Smooth muscle cell (in vitro differentiated cells): ENCODE measurements around the gene CALM3. TPM values are rescaled to one million over a fixed set of nuclear protein-coding genes. Genes with fewer than 3 reads are reported as not detected.

Experiments
- DNase-seq: peaks from one replicate; lab custom pipeline; 2025; ENCODE audit not compliant: unreplicated experiment; lab: John Stamatoyannopoulos, UW
- H2AFZ ChIP-seq: fragments of 200-600 bp; sonication (generic); 2 replicates; pipeline ENCODE4 v1.6.0; 2016; ENCODE audit warnings: antibody characterized with exemption, low read depth, mild to moderate bottlenecking
- H3F3A ChIP-seq: fragments of 200-600 bp; sonication (generic); 2 replicates; pipeline ENCODE4 v1.6.0; 2017; ENCODE audit warnings: antibody characterized with exemption, low read depth
- H3K27ac ChIP-seq: fragments of 200-600 bp; sonication (generic); 2 replicates; pipeline ENCODE4 v1.5.1; 2016; ENCODE audit warnings: low read depth, mild to moderate bottlenecking
- H3K27me3 ChIP-seq: fragments of 200-600 bp; sonication (generic); 2 replicates; pipeline ENCODE4 v1.6.1; 2016; ENCODE audit warnings: low read depth, mild to moderate bottlenecking
- H3K36me3 ChIP-seq: fragments of 200-600 bp; sonication (generic); 2 replicates; pipeline ENCODE4 v1.5.1; 2016; ENCODE audit warnings: low read depth
- H3K4me1 ChIP-seq: fragments of 200-600 bp; sonication (generic); 2 replicates; pipeline ENCODE4 v1.5.1; 2016; ENCODE audit warnings: low read depth
- H3K4me2 ChIP-seq: fragments of 200-600 bp; sonication (generic); 2 replicates; pipeline ENCODE4 v1.6.0; 2016; ENCODE audit warnings: mild to moderate bottlenecking
- H3K4me3 ChIP-seq: fragments of 200-600 bp; sonication (generic); 2 replicates; pipeline ENCODE4 v1.5.1; 2016; ENCODE audit warnings: mild to moderate bottlenecking
- H3K79me2 ChIP-seq: fragments of 200-600 bp; sonication (generic); 2 replicates; pipeline ENCODE4 v1.6.0; 2016; ENCODE audit warnings: low read depth, mild to moderate bottlenecking
- H3K9ac ChIP-seq: fragments of 200-600 bp; sonication (generic); 2 replicates; pipeline ENCODE4 v1.6.0; 2016; ENCODE audit warnings: low read depth
- H3K9me3 ChIP-seq: fragments of 200-600 bp; sonication (generic); replicated peaks from 2 replicates; pipeline ENCODE4 v1.5.1; 2016; ENCODE audit warnings: low read depth
- H4K20me1 ChIP-seq: fragments of 200-600 bp; sonication (generic); 2 replicates; pipeline ENCODE4 v1.6.0; 2016; ENCODE audit warnings: low read depth
- WGBS: methylation state at CpG from one replicate; pipeline ENCODE4 v1.1.7; 2016; ENCODE audit warnings: low lambda C conversion rate; 5-methylcytosine and 5-hydroxymethylcytosine counted together
- polyA plus RNA-seq: library from polyadenylated mRNA; unstranded; fragments of >200 nt; fragmentation: Nextera tagmentation; extraction: Ambion mirVana; gene quantifications from 2 replicates; pipeline ENCODE4 v1.2.1, GENCODE V29; 2016
- total RNA-seq: library from RNA; depleted of rRNA; stranded (reverse); fragments of >200 nt; gene quantifications from 2 replicates; pipeline ENCODE4 v1.2.3, GENCODE V29; 2014
- TF ChIP-seq, protein P1 (sequence below): fragments of 200-600 bp; sonication (generic); IDR thresholded peaks from 2 replicates; pipeline ENCODE4 v1.5.1; 2017; ENCODE audit warnings: borderline replicate concordance, mild to moderate bottlenecking, antibody characterized with exemption; ENCODE audit not compliant: insufficient read depth, poor library complexity, severe bottlenecking

The CALM3 gene
- total and polyA plus RNA-seq, 2 experiments from 2014 or later: 172 to 183 TPM

DNA sequence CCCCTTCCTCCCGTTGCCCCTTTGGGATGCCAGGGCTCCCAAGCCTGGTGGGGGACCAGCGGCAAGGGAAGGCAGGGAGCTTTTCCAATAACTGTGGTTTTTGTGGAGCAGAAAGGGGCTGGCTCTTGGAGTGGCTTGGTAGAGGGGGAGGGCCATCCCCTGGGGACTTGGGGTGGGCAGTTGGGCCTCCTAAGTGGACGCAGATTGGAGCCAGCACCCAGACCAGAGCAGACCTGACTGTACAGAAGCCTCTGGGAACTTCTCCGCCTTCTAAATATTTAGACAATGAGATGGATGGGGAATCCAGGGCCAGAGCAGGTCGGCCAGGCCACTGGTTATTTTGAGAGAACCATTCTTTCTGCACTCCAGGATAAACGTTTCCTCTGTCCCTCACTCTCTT is 19.6 kb downstream of the CALM3 start:
- no peak overlapping the region for H3K27ac ChIP-seq
- no peak overlapping the region for H2AFZ ChIP-seq
- H3F3A ChIP-seq: peaks cover 6% of the 10 kb centered on the region
- TF ChIP-seq, protein P1, sequence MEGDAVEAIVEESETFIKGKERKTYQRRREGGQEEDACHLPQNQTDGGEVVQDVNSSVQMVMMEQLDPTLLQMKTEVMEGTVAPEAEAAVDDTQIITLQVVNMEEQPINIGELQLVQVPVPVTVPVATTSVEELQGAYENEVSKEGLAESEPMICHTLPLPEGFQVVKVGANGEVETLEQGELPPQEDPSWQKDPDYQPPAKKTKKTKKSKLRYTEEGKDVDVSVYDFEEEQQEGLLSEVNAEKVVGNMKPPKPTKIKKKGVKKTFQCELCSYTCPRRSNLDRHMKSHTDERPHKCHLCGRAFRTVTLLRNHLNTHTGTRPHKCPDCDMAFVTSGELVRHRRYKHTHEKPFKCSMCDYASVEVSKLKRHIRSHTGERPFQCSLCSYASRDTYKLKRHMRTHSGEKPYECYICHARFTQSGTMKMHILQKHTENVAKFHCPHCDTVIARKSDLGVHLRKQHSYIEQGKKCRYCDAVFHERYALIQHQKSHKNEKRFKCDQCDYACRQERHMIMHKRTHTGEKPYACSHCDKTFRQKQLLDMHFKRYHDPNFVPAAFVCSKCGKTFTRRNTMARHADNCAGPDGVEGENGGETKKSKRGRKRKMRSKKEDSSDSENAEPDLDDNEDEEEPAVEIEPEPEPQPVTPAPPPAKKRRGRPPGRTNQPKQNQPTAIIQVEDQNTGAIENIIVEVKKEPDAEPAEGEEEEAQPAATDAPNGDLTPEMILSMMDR: no peak
- no peak overlapping the region for H3K4me2 ChIP-seq
- H3K4me3 ChIP-seq: no peak overlapping the region
- WGBS: 43% methylated on average over 6 of the region's 6 CpGs
- no peaks in the 10 kb centered on the region for H3K9me3 ChIP-seq
- H3K9ac ChIP-seq: no peak overlapping the region
- peaks cover 9% of the 10 kb centered on the region for H3K4me1 ChIP-seq
- DNase-seq: no peak
- no peaks in the 10 kb centered on the region for H3K36me3 ChIP-seq
- no peaks in the 10 kb centered on the region for H3K79me2 ChIP-seq
- H4K20me1 ChIP-seq: no peaks in the 10 kb centered on the region
- H3K27me3 ChIP-seq: no peaks in the 10 kb centered on the region

DNA sequence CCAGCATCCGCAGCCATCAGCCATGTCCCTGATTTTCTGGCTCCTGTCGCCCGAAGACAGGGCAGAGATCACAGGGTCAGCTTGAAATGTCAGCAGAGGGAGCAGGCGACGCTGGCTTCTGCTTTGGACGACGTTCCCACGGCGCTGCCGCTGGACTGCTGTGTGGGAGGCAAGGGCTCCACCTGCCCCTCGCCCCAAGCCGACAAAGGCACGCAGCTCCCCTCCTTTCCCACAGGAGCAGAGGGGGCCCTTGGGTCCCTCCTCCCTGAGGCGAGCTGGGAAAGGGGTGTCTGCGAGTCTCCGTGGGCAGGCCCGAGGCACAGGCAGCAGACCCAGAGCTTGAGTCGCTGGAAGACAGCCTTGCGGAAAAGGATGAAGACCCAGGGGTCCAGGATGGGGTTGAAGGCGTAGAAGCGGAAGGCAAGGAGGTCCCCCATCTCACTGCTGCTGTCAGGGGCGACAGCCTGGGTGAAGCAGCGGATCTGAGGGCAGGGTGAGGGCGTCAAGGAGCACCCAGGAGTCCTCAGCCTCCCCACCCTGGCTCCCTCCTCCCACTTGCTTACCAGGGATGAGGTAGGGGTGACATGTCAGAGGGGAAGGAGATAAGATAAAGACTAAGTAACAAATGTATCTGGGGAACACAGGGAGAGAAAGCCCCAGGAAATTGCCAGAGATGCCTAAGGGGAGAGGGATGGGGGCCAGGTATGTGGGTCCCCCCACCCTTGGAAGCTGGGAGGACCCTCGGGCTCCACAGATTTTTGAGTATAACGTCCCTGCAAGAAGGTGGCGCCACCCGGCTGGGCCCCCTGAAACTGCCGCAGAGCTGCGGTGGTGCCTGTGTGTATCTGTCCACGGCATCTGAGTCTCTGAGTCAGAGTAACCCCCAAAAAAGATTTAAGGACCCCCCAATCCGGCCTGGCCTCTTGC is 20.3 kb downstream of the CALM3 start:
- H3K4me3 ChIP-seq: no peak overlapping the region
- WGBS: 76% methylated on average over 30 of the region's 32 CpGs
- H3K4me1 ChIP-seq: peaks cover 9% of the 10 kb centered on the region
- no peaks in the 10 kb centered on the region for H3K36me3 ChIP-seq
- no peak for DNase-seq
- no peaks in the 10 kb centered on the region for H3K79me2 ChIP-seq
- no peaks in the 10 kb centered on the region for H3K27me3 ChIP-seq
- peaks cover 6% of the 10 kb centered on the region for H3F3A ChIP-seq
- H3K27ac ChIP-seq: no peak overlapping the region
- no peaks in the 10 kb centered on the region for H4K20me1 ChIP-seq
- no peak overlapping the region for H2AFZ ChIP-seq
- TF ChIP-seq, protein P1: no peak
- no peak overlapping the region for H3K9ac ChIP-seq
- no peak overlapping the region for H3K4me2 ChIP-seq
- H3K9me3 ChIP-seq: no peaks in the 10 kb centered on the region

DNA sequence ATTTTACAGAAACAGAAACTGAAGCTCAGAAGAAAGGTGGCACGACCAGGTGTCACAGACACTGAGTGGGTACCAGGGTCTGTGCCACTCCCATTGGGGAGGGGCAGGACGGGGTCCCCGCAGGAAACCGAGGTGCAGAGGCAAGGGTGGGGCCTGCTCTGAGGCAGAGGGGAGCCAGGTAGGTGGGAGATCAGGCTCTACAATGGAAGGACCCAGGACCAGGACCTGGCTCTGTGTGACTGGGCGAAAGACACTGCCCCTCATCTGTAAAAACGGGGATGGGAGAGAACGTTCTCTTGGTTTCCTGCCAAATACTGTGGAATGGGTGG is 21.0 kb downstream of the CALM3 start:
- TF ChIP-seq, protein P1: no peak
- Histone ChIP-seq H3K27me3 (no peaks in the 10 kb centered on the region), H3K36me3 (no peaks in the 10 kb centered on the region), H4K20me1 (no peaks in the 10 kb centered on the region), H3K79me2 (no peaks in the 10 kb centered on the region), H3K9ac (no peak overlapping the region), H3K4me2 (no peak overlapping the region), H2AFZ (no peak overlapping the region), H3K4me1 (peaks cover 9% of the 10 kb centered on the region), H3K27ac (no peak overlapping the region), H3K9me3 (no peaks in the 10 kb centered on the region), H3F3A (peaks cover 6% of the 10 kb centered on the region), H3K4me3 (no peak overlapping the region)
- no peak for DNase-seq
- 97% methylated on average over 7 of the region's 7 CpGs for WGBS
